ENCODE measurements around the gene TCP1.

The TCP1 gene

GRCh38 chr6:159728531-159728964, 60.9 kb downstream of the TCP1 start:
- Histone ChIP-seq H3K79me2 (ENCODE audit: low read length) (peaks cover 94% of the 10 kb centered on the region), H3K4me1 (ENCODE audit: low read length) (peaks cover 16% of the 10 kb centered on the region), H4K20me1 (ENCODE audit: insufficient read depth, low read length) (peaks cover 52% of the 10 kb centered on the region), H3K4me3 (ENCODE audit: low read length) (peak overlapping the region; percentile 100), H3K9ac (ENCODE audit: low read length) (peak overlapping the region; percentile 98), H3K4me2 (ENCODE audit: low read length) (peak overlapping the region; percentile 92), H3K27ac (ENCODE audit: low read length) (peak overlapping the region; percentile 97; the same call in 1 of the 2 replicates), H3K36me3 (replicated peaks; ENCODE audit: low read depth, low read length) (peaks cover 11% of the 10 kb centered on the region), H3K27me3 (ENCODE audit: low read depth, low read length) (no peaks in the 10 kb centered on the region), H3K9me3 (ENCODE audit: insufficient read depth, low read length) (no peaks in the 10 kb centered on the region), H2AFZ (ENCODE audit: low read depth, low read length) (no peak overlapping the region)
- no peak for TF ChIP-seq CTCF (IDR thresholded peaks at IDR 0.05; ENCODE audit: low read depth, low read length)
- TF ChIP-seq EZH2phosphoT487 (IDR thresholded peaks at IDR 0.05; ENCODE audit: low read depth), result no peak

All from OCI-LY3 (cell line).